GM18861 (cell line): ENCODE measurements around the gene PPP2R3B.

Experiments used
- ATAC-seq: cut with Tn5 transposase; IDR thresholded peaks from one replicate; pipeline ENCODE4 v1.9.1; 2021; ENCODE audit not compliant: unreplicated experiment

PPP2R3B gene

GRCh38 chrX:370963-371745 is 15.6 kb downstream of the PPP2R3B start:
- no peak for ATAC-seq

GRCh38 chrX:370244-370962 is 16.3 kb downstream of the PPP2R3B start:
- ATAC-seq, result no peak

DNA sequence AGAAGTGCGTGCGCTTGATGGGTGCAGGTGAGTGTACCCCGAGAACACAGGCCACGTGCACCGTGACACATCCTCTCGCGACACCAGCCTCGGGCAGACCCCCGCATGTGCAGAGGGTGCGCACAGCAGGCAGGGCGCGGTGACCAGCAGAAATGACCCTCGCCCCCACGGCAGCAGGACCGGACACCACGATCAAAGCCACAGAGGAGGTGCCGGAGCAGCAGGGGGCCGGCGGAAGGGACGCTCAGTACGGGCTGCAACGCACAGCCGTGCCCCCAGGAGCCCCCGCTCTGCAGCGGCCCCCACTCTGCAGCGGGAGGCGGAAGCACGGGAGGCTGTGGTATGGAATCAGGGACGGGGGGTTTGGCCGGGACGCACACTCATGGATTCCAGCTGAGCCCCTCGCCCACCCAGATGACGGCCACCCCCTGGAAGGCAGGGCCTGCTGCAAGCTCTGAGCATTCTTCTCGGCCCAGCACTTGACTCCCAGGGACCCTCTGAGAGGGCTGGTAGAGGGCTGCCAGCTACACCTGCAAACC is 17.1 kb downstream of the PPP2R3B start:
- no peak for ATAC-seq

GRCh38 chrX:368811-369562 is 17.7 kb downstream of the PPP2R3B start:
- no peak for ATAC-seq

GRCh38 chrX:367866-368265 is 18.8 kb downstream of the PPP2R3B start:
- no peak for ATAC-seq

- ATAC-seq, result no peak
Observed at GRCh38 chrX:367349-367748, 19.4 kb downstream of the PPP2R3B start.

DNA sequence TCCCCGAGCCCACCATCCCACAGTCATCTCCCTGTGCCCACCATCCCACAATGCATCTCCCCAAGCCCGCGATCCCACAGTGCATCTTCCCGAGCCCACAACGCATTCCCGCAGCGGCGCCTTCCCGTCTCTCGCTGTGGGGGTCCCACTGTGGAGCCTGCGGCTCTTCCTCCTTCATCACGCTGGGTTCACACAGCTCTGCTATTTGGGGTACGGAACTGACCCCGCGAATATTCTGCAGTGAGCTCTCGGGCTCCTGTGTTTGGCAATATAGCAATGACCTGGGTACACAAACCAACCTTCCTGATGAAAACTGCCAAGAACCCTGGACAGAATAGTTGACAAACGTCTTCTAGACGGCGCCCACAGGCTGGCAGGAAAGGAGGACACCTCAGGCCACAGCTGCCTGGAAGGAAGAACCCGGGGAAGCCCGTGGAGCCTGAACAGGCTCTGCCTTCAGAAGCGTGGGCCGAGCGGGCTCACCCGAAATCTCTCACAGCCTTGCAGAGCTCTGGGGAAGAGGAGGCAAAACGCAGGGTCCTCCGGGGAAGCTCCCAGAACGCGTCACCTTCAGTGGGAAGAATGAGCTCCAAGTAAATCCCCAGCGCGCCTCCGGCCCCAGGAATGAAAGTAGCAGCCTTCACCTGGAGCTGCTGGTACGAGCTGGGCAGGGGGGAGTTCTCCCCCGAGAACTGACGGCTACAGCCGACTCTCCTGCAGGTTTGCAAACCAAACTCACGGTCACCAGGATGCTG is 22.9 kb downstream of the PPP2R3B start:
- no peak for ATAC-seq

- ATAC-seq, result no peak
Observed at GRCh38 chrX:362937-363620, 23.6 kb downstream of the PPP2R3B start.

DNA sequence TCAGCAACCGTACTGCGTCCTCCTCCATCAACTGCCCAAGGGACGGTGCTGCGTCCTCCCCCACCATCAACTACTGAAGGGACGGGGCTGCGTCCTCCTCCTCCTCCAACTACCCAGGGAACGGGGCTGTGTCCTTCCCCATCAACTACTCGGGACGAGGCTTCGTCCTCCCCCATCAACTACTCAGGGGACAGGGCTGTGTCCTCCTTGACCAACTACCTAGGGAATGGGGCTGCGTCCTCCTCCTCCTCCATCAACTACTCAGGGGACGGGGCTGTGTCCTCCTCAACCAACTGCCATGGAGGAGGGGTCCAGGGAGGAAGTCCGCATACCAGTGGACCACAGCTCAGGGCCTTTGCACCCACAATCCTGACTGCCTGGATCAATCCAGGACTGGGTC is 24.4 kb downstream of the PPP2R3B start:
- ATAC-seq, result no peak

DNA sequence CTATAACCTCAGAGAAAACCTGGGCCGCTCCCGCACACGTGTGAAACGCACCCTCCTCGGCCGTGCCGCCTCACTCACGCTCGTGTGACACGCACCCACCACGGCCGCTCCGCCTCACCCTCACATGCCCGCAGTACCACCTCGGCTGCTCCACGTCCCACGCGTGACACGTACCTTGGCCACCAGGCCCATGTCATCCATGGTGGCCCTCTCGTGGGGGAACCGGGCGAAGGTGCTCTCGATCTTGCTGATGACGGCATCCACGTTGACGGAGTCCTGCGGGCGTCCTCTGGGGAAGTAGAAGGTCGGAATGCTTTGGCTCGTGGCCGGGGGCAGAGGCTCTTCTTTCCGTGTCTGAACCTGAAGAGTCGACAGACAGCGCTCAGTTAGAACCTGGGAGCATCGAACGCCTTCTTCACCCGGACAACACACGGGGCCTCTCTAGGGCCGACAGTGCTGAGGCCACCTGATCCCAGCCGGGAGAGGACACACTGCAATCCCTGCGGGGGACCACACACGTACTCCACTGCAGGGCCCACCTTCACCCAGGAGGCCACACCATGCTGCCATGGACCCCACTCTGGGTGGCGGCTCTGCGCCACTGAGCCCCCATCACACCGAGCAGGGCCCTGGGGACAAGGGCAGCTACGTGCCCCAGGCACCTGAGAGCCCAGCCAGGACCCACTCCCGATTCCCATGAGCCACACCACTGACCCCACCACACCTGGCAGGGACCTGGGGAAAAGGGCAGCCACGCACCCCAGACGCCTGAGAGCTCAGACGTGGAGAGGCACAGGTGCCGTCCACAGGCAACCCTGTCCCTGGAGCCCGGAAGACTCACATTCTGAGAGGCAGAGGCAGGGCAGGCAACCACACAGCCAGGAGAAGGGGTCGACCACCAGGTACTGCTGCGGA is 25.2 kb downstream of the PPP2R3B start:
- no peak for ATAC-seq

DNA sequence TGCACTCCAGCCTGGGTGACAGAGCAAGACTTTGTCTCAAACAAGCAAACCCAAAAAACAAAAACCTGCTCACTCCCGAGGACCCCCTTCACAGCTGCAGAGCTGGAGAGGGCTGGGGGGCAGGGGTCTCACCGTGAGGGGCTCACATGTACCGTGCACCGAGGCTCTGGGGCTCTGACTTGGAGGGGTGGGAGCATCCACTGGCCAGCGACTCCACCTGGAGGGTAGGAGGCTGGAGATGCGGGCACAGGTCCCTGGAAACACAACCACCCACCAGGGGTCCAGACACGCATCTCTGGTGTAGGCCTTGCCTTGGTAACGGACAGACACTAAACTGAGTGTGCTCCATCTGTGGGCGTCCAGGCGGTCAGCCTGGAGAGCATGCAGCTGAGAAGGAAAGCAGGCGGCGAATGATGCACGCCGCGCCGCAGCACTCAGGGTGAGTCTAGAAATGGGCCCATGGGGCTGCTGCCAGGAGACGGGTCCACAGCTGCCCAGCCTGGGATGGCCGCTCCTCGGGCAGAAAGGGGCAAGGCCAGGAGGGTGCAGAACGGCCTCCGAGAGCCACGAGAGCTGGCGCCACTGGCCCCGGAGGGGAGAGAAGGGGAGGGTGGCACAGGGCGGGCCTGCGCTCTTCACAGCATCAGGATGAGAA is 26.1 kb downstream of the PPP2R3B start:
- ATAC-seq, result no peak

DNA sequence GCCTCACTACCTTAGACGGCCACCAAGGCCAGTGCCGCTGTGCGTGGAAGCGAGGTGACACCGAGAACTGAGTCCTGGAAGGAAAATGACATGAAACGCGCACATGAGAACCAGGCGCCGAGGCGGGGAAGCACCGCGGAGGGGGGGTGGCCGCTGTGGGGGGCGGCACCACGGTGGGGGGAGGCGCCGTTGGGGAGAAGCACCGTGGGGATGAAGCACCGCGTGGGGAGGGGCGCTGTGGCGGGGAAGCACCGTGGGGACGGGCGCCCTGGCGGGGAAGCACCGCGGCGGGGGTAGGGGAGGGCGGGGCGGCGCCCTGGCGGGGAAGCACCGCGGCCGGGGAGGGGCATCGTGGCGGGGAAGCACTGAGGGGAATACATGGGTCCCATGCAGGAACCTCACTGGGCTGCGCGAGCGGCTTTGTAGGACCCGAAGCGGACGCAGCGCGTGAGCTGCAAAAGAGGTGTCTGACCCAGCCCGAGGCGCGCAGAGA is 28.0 kb downstream of the PPP2R3B start:
- ATAC-seq, result no peak

DNA sequence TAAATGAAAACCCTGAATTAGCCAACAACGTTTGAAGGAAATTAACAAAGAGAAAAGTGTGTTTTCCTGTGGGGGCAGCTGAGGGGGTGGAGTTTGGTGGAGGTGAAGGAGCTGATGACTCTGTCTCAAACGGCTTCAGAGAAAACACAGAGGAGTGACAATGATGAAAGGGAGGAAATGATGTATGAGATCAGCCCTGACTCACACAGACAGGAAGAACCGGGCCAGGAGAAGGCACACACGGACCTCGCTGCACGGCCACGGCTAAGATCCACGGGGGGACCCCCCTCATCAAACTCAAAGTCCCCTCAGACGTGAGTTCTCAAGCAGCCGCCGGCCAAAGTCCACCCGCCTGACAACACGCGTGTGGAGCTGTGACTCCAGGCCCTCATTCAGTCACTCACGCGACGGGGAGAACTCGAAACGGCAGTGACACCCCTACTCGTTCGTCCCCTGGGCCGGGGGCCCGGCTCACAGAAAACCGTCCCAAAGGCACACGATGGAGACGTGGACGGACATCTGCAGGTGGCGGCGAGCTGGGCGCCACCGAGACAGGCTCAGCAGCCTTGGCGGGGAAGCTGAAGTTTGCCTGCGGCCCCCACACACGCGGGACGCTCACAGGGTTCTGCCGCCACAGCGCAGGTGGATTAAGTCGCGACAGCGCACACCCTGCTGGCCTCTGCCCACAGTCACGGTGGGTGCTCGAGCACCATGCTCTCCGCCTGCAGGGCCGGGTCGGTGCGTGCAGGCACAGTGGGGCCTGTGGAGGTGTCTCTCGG is 28.8 kb downstream of the PPP2R3B start:
- ATAC-seq, result no peak

GRCh38 chrX:357035-357692 is 29.5 kb downstream of the PPP2R3B start:
- ATAC-seq, result no peak

DNA sequence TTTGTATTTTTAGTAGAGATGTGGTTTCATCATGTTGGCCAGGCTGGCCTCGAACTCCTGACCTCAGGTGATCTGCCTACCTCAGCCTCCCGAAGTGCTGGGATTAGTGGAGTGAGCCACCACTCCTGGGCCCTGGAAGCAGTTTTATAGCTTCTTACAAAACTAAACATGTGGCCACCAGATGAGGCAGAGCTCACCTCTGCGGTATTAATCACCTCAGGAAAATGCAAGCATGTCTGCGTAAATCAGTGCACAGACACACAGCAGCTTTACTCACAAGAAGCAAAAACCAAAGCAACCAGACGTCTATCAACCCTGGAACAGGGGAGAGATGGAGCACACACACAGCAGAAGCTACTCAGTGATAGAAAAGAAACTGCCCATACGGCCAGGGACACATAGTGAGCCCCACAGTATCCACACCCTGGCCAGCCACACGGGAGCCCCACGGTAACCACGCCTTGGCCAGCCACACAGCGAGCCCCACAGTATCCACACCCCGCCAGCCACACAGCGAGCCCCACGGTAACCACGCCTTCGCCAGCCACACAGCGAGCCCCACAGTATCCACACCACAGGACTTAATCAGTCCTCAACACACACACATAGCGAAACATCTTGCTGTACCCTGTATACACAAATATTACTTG is 30.2 kb downstream of the PPP2R3B start:
- ATAC-seq, result no peak

GRCh38 chrX:355329-356050 is 31.2 kb downstream of the PPP2R3B start:
- ATAC-seq, result no peak
